ENCODE results near the gene ASIC4.

GRCh38 chr2:219570924-219571310 is 56.6 kb downstream of the ASIC4 start:
- TF ChIP-seq, protein P1, sequence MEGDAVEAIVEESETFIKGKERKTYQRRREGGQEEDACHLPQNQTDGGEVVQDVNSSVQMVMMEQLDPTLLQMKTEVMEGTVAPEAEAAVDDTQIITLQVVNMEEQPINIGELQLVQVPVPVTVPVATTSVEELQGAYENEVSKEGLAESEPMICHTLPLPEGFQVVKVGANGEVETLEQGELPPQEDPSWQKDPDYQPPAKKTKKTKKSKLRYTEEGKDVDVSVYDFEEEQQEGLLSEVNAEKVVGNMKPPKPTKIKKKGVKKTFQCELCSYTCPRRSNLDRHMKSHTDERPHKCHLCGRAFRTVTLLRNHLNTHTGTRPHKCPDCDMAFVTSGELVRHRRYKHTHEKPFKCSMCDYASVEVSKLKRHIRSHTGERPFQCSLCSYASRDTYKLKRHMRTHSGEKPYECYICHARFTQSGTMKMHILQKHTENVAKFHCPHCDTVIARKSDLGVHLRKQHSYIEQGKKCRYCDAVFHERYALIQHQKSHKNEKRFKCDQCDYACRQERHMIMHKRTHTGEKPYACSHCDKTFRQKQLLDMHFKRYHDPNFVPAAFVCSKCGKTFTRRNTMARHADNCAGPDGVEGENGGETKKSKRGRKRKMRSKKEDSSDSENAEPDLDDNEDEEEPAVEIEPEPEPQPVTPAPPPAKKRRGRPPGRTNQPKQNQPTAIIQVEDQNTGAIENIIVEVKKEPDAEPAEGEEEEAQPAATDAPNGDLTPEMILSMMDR (IDR thresholded peaks at IDR 0.05; ENCODE audit: poor library complexity) = no peak
- no peak for TF ChIP-seq EZH2 (IDR thresholded peaks at IDR 0.05; ENCODE audit: borderline replicate concordance)

Data from hepatocyte (in vitro differentiated cells).